CD4-positive, alpha-beta T cell treated with Interleukin-12 subunit alpha and Interleukin-12 subunit beta, for 1 hour (primary cell): ENCODE data around the gene PAX1.

Source experiments
- DNase-seq: peaks from one replicate; pipeline ENCODE4 v3.0.0-alpha.2; 2020

PAX1 gene

DNA sequence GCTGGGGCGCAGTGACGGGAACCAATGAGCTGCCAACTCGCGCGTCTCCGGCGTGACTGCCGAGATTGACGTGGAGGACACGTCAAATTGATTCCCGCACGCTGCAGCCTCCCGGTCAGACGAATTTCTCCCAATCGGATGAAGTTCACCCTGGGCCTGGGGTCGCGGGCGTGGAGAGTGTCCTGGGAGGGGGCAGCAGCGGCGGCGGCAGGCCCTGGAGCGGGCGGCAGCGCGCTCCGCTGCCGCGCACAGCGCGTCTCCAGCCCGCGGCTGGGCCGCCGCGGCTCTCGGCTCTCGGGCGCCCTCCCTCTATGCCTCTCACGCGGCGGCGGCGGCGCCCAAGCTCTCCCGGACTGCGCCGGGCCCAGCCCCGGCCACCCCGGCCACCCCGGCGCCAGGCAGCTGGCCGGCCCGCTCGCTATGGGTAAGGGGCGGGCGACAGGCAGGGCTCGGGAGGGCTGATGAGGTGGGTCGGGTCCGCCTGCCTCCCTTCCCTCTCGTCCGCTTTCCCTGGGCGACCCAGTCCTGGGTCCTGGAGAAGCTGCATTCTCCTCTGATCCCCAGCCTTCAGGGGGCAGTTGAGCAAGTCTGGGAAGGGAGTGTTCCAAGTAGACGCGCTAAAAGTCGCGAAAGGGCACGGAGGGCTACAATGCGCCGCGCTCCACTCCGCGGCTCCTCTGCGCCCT lies at the start of gene PAX1:
Gene PAX1 (plus strand): TSS at position 90 of the 686 bp plus-strand sequence. CDS start 49 bp downstream, at position 139.
- DNase-seq: no peak

DNA sequence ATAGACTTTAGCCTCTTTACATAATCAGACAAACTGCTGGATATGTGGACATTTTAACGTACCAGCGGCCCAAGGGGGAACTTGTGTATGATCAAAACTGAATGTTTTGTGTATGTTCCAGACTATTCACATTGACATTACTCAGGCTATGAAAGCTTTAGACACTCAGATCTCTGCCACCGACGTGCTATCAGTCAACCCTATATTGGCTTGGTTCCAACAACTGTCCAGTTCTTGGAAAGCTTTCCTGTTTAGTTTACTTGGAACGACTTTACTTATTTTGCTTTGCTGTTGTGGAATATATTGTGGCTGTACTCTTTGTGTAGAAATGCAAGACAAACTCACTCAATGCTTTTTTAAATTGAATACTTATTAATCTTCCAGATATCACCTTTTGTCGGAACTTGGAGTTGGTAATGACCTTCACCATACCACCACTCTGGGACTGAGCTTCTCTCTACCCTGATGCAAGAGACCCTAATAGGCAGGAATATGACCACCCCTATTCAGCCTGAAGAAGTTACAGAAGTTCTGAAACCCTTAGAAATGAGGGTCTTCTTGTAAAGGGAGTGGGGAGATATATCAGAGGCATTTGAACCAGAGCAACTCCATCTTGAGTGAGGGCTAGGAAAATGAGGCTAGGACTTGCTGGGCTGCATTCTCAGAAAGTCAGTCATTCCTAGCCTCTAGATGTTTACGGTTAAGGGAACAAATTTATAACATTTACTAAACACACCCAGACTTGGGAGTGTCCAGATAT lies 49.0 kb upstream of the PAX1 start:
- DNase-seq: no peak

DNA sequence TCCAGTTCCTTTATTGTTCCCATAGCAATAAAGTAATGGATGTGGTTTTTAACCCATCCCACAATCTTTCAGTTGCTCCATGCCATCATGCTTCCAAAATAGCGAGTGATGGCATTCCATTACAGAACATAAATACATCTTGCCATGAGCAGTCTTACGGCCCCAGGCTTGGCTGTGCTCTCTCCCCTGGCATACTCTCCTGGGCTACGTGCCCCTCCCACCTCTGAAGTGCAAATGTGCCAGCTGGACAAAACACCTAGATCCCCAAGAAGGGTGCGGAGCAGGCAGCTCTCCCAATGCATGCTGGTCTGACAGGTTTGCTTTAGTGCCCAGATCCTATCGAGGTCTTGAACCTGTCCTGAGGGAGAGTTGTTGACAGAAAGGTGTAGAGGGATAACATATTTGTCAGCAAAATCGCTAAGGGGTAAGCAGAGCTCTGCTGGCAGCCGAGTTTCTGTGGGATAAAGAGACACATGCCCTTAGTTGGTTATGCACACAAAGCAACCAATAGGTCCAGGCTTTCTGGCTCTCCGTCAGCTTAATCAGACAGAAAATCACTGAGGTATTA lies 43.9 kb upstream of the PAX1 start:
- DNase-seq: no peak

DNA sequence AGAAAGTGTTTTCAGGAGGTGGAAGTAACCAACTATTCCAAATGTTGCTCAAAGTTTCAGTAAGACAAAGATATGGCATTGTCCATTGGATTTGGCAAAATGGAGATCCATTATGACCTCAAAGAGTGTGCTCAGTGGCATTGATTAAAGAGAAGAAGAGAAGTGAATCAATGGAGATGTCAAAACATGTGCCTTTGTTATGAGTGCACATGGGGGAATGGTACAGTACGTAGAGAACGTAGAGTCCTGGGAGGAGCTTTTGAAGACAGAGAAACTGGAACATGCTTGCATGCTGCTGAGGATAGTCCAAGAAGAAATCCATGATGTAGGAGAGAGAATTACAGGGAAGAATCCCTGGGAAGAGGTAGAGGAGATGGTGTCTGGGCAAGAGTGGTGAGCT lies 42.0 kb upstream of the PAX1 start:
- DNase-seq: no peak

DNA sequence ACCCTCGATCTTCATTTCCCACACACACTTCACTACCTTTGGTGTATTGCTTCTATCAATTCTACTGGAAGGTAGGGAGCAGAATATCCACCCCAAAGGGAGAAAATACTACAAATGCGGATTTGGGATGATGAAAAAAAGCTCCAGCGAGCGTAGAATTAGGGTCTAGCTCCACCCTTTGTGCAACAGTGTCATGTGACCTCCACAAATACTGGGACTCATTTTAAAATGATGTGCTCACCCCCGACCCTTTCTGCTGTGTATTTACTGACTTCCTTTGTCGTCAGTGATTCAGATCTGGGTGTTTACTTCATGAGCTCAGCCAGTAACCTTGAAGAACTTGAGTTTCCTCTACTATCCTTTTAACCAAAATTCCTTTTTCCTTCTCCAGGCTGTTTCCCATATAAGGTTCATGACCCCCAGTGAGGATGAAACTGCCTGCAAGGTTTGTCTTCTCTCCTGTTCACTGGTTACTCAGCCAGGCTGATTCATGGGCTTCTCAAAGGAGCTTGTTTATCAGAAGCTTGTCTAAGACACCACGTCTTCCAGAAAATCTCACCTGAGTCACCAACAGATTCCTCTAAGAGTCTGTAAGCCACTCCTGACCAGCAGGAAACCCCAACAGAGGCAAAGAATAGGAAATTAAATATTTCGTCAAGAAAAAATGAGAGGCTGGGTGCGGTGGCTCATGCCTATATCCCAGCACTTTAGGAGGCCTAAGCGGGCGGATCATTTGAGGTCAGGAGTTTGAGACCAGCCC lies 39.6 kb upstream of the PAX1 start:
- no peak for DNase-seq

DNA sequence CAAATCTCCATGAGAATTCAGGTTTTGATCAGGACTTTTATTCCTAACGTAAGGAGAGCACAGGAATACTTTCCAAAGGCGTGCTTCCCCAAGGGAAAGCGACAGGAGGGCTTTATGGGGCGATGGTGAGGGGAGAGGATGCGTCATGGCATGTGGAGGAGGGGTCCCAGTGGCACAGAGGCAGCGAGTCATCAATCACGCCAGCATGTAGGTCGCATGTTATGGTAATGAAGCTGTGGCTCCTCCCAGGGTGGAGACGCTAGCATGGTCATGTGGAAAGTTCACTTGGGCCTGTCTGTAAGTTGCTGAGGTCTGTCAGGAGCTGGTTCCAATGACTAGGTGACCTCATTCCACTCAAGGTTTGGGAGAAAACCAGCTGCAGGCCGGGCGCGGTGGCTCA lies 35.3 kb upstream of the PAX1 start:
- DNase-seq: no peak

DNA sequence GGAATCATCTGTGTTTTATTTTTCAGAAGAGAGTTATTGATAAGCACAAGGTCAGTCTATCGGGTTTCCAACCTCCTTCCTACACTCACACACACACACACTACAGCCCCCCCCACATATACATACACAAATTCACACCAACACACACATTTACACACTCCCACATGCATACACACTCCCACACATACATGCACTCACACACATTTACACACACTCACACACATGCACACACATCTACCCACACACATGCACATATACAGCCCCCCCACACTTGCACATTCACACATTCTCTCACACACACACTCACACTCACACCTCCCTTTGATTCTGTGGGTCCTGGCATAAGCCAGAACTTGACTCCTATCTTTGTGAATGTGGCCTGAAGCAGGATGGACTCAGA lies 34.5 kb upstream of the PAX1 start:
- DNase-seq: no peak

DNA sequence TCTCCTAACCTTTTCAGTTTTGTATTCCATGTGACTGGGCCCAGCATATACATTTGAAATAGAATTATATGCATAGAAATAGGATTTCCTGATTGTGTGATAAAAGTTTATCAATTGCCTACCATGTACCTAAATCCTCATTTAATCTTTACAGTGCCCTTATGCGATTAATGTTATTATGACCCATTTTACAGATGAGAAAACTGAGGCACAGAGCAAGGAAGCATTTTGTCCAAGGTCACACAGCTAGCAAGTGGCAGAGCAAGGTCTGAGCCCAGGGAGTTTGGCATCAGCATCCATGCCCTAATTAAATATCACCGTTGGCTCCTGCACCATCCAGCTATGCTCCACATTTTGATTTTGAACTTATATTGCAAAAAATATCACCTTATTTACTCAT lies 28.2 kb upstream of the PAX1 start:
- no peak for DNase-seq

DNA sequence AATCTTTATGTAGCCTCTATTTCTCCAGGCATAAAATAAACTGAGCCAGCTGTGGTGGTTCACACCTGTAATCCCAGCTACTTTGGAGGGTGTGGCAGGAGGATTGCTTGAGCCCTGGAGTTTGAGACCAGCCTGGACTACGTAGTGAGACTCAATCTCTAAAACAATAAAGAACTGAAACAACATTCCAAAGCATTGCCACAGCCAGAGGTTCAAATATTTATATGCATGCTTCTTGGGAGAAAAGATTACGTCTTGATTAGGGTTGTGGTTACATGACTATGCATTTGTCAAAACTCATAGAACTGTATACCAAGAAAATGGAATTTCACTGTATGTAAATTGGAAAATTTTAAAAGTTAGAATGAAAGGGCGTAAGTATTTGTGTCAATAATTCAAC lies 27.7 kb upstream of the PAX1 start:
- no peak for DNase-seq

DNA sequence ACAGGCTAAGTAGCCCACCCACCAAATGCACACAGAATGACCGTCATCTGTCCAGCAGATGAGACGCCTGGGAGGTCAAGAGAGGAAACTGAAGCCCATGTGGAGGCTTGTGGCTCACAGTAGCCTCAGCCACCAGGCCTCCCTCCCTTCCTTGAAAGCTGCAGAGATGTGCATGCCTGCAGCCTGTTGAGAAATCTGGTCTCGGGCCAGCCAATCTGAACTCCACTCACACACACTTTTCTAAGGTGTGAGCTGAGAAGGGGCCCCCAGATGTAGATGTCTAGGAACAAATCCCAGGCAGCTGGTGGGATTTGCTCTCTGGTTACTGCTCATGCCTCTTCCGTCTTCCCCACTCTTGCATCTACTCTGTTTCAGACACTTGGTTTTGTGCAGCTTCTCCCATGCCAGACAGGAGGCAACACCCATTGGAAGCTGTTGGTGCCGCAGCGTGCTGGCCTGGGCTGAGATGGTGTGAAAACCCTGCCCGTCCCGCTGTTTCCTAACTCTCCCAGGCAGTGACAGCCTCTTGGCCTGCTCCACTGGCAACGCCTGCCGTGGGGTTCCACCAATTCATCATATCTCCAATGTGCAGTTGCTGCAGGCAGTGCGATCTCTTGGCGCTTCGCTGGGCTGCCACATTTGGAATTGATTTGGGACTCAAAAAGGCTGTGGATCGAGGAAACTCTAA lies 24.1 kb upstream of the PAX1 start:
- DNase-seq: no peak

DNA sequence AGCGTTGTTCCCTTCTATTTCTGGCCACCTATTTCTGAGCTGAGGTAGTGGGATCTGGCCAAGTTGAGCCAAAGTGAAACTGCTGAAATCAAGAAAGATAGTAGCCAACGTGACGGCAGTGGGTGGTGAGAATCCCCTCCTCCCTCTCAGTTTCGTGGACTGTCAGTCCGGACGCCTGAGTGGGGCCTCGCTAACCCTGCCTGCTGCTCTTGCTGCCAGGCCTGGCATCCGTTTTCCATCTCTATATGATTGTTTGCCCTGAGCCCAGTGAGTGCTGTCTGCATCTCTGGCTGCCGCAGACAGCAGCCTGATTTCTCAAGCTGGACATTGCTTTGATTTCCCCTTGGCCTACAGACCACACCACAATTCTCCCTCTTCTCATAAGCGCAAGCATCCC lies 23.5 kb upstream of the PAX1 start:
- no peak for DNase-seq

DNA sequence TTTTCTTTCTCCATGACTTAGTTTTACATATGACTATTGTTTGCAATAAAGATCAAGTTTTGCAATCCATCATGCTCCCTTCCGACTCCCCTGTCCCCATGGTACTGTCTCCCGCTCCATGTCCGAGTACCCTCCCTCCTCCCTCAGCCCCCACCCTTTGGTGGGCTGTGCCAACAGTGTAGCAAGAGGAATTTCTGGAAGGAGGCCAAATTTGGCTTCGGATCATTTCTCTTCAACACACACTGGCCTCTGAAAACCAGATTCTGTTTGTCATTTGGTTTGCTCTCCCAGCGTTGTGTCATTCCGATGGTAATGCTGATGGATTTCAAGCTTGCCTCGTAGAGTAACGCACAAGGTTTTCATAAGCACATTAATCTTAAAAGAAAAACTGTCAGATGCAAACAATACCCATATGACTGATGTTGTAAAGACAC lies 22.9 kb upstream of the PAX1 start:
- no peak for DNase-seq

DNA sequence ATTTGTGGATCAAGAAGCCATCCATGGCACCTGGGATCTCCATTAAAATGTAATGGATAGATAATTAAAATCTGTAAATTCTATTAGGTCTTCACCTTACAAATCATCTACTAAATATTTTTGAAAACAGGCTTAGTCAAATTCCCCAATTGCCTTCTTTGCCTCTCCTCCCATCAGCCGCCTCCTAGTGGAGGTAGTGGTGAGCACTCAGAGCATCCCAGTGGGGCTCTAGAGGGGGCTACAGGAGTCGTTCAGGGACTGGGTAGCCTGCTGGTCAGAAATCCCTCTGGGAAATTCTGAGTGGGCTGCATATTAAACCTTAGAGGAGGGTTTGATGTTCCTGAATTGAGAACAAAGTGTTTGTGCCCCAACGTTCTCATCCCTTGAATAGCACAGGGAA lies 20.8 kb upstream of the PAX1 start:
- no peak for DNase-seq

DNA sequence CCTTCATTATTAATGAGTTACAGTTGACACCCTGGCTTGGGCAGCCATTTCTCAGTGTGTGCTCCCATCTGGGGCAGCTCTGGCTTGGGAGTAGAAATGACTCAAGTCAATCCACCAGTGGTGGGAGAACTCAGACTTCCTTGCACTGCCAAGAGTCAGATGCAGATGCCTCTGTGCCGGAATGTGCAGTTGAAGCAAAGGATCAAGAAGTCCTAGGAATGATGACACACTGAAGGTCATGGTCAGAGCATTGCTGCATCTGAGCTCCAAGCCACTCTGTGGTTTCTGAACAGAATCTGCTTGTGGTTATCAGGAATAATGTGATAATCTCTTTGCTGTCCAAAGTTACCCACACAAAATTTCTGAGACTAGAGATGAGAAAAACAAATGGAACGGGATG lies 19.5 kb upstream of the PAX1 start:
- no peak for DNase-seq

DNA sequence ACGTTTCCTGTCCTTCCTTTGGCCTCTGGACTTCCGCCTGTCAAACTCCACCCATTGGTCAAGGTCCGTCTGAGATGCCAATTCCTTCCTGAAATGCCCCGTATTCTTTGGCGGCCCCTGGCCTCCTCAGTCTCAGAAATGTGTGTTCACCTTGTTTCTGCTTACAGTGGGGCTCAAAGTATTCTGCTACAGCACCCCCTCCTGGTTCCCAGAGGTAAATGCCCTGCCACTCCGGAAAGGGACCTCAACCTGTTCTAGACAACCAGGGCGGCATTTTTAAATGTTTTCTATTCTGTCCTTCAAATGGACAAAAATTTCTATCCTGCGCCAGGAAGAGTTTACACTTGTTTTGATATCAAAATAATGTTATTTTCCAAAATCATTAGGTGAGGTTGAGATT lies 12.1 kb upstream of the PAX1 start:
- DNase-seq: no peak

DNA sequence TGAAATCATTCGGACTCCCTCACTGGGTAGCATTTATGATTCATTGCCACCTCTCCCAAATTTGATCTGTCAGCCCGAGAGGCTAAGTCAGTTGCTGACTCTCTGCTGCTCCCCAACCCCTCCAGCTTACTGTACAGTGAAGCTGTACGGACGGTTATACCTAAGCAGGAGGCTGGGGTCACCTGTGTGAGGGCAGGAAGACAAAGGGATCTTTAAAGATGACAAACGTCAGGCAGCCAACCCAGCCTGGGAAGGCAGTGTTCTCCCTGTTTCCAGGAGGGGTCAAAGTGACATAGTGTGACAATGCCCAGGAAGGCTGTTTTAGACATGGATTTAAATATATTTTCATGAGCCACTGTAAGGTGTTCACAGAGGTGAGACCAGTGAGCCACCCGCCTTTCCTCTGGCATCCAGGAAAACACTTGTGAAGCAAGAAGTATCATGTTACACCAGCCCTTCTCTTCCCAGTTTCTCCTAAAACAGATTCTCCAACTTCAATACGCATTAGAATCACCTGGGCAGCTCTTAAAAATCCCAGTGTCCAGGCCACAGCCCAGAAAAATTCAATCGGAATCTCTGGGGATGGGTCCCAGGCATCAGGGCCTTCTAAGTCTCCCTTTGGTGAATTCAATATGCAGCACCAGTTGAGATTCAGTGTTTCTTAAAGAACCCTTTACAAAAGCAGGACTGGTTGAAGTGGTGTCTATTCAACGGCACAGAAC lies 6.8 kb upstream of the PAX1 start:
- no peak for DNase-seq

DNA sequence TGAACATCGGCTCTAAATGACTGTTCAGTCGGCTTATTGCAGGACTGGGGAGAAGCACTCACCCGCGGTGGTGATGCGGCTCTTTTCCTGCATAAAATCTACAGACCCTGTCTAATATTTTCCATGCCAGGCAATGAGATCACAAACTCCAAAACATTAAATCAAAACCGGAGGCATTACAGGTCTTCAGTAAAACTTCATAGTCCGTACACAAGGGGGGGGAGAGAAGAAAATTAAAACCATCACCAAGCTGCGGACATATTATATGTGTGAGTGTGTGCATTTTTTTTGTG lies 6.3 kb upstream of the PAX1 start:
- no peak for DNase-seq

DNA sequence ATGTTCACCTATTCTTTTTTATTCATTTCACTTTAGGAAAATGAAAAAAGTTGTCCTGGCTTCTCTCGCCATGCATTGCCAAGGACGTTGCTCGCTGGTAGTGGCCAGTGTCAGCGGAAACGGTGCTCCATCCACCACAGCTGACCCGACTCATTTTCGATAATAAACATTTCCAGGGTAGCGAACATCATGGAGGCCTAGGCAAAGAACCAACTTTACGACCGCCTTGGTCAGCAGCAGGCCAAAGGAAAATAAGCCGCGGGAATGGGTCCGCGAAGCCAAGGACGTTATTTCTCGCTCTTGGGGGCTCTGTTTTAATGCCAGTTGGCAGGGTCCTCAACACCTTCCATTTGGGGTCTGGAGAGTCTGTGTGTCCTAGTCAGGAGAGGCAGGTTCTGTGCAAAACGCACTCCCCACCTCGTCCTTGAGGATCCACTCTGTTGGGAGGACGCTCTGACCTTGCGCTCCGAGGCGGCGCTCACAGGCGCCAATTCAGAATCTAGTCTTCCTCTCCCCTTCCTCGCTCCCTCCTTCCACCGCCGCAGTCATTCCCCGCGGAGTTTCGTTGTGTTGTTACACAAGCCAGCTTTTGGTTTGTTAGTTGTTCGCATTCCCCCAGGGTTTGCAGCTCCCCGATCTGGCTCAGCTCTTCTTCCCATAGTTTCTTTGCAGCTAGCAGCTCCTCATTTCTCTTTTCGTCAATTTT lies 4.1 kb upstream of the PAX1 start:
- no peak for DNase-seq

DNA sequence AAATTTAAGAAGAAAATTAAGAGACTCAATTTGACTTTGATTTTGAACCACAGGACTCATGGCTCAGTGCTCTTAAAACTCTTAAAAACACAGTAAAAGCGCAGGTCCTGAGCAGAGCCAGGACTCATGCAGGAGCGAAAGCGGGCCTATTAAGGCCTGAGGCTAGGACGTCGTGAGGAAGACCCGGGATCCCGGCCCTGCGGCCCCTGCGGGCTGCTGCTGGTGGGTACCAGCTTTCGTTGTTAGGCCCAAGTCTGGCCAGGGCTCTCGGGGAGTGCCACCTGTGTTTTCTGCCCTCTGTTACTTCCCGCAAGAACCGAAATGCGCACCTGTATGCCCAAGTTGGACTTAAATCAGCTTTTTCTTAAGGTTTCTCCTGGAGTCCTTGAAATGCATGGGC lies 3.4 kb upstream of the PAX1 start:
- no peak for DNase-seq

DNA sequence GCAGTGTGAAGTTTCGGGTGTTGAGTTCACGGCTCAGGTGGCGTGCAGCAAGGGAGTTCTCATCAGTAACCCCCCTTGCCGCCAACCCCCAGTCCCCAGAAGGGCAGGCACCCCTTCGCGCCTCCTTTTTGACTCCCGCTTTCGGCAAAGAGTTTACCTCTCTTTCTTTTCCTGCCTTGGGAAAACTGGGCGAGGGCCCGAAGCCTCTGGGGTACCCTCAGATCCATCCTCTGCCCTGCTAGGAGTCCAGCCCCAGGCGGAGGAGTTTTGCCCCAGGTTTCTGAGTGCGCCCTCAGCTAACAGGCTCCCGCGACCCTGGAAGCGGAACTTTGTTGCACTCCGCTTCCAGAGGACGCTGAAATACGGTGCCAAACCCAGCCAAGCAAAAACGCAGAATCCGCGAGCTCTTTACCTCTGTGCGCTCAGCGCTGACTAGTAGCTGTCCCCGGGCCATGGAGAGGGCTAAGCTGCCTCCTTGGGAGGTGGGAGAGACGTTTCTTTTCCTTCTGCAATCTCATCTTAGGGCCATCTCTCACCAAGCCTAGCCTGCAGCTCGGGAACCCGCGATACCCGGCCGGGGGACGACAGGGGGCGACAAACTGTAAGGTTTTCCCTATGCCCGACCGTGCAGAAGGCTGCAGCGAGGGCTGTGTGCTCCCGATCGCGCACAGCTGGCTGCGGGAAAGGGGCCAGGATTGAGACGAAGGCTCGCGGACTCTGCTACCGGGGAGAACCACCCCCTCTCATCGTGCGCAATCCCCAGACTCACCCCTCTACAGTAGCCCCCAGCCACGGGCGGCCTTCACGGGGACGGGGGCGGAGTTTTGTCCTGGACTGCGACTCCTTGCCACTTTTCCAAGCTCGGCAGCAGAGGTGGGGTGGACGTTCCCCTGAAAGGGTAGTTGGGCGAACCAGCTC lies 2.7 kb upstream of the PAX1 start:
- no peak for DNase-seq
